GM21723 (cell line): ENCODE measurements around the gene MRPL9.
A peak's percentile ranks its signal among the peaks of the same experiment; 100 is the strongest.

Experiments used
- ATAC-seq: cut with Tn5 transposase; IDR thresholded peaks from one replicate; pipeline ENCODE4 v1.9.1; 2021; ENCODE audit warnings: mild to moderate bottlenecking, moderate library complexity; ENCODE audit not compliant: unreplicated experiment

Gene MRPL9

GRCh38 chr1:151762941-151763921, at the start of gene MRPL9:
Gene MRPL9 (minus strand): TSS chr1:151763496. CDS start chr1:151763479, 17 bp downstream.
- peak; percentile 87 for ATAC-seq

- no peak for ATAC-seq
These were observed 47.9 kb upstream of the MRPL9 start for GRCh38 chr1:151811181-151811580.

- no peak for ATAC-seq
These were observed 46.8 kb upstream of the MRPL9 start for GRCh38 chr1:151809985-151810556.

- no peak for ATAC-seq
These were observed 46.1 kb upstream of the MRPL9 start for GRCh38 chr1:151809290-151809984.

GRCh38 chr1:151807766-151808165, 44.5 kb upstream of the MRPL9 start:
- ATAC-seq: no peak

- ATAC-seq: no peak
These were observed 43.8 kb upstream of the MRPL9 start for GRCh38 chr1:151807131-151807530.

- ATAC-seq: no peak
These were observed 42.9 kb upstream of the MRPL9 start for GRCh38 chr1:151806170-151806569.

- no peak for ATAC-seq
These were observed 41.9 kb upstream of the MRPL9 start, which contains the start of gene LINGO4 for GRCh38 chr1:151805066-151805820. Gene LINGO4 (minus strand): TSS chr1:151805419. CDS start chr1:151802704, 2,715 bp downstream.

GRCh38 chr1:151803915-151804314, 40.6 kb upstream of the MRPL9 start:
- no peak for ATAC-seq

GRCh38 chr1:151803164-151803563, 39.9 kb upstream of the MRPL9 start:
- ATAC-seq: no peak

- ATAC-seq: no peak
These were observed 39.1 kb upstream of the MRPL9 start for GRCh38 chr1:151802372-151802771.

- no peak for ATAC-seq
These were observed 38.5 kb upstream of the MRPL9 start for GRCh38 chr1:151801846-151802245.

- ATAC-seq: no peak
These were observed 38.1 kb upstream of the MRPL9 start for GRCh38 chr1:151801310-151801820.

GRCh38 chr1:151800830-151801229, 37.5 kb upstream of the MRPL9 start:
- ATAC-seq: no peak

- ATAC-seq: no peak
These were observed 36.1 kb upstream of the MRPL9 start for GRCh38 chr1:151799179-151800022.

- ATAC-seq: no peak
These were observed 35.3 kb upstream of the MRPL9 start for GRCh38 chr1:151798571-151798970.

GRCh38 chr1:151790940-151791651, 27.8 kb upstream of the MRPL9 start:
- ATAC-seq: no peak

- ATAC-seq: peak; percentile 96
These were observed 27.0 kb upstream of the MRPL9 start, which contains the start of gene TDRKH for GRCh38 chr1:151790071-151790939. Gene TDRKH (minus strand): TSS chr1:151790500. CDS start chr1:151783022, 7,478 bp downstream.
